GM19324 (cell line): ENCODE measurements around the gene MRPL3.
"Not testable (repeated sequence)": the region's sequence is repeated elsewhere in the genome, so short reads cannot be mapped to it uniquely, and the experiment has no call there.

Source experiments
- ATAC-seq: cut with Tn5 transposase; IDR thresholded peaks from one replicate; pipeline ENCODE4 v1.9.1; 2021; ENCODE audit warnings: mild to moderate bottlenecking, moderate library complexity; ENCODE audit not compliant: unreplicated experiment, low FRiP score

Gene MRPL3

GRCh38 chr3:131503320-131503635 is 507 bp upstream of the MRPL3 start:
- ATAC-seq: no peak

GRCh38 chr3:131501949-131502348 is 822 bp downstream of the MRPL3 start:
- no peak for ATAC-seq

GRCh38 chr3:131494706-131495105 is 8.1 kb downstream of the MRPL3 start:
- no peak for ATAC-seq

- ATAC-seq: no peak
These were observed 11.0 kb downstream of the MRPL3 start for GRCh38 chr3:131491775-131492174.

GRCh38 chr3:131491084-131491483 is 11.7 kb downstream of the MRPL3 start:
- no peak for ATAC-seq

- not testable (repeated sequence) for ATAC-seq
These were observed 16.2 kb downstream of the MRPL3 start for GRCh38 chr3:131486545-131486944.

GRCh38 chr3:131485119-131485518 is 17.7 kb downstream of the MRPL3 start:
- no peak for ATAC-seq

GRCh38 chr3:131484496-131485111 is 18.2 kb downstream of the MRPL3 start:
- no peak for ATAC-seq

GRCh38 chr3:131480116-131480515 is 22.7 kb downstream of the MRPL3 start:
- no peak for ATAC-seq

- no peak for ATAC-seq
These were observed 25.0 kb downstream of the MRPL3 start for GRCh38 chr3:131477813-131478212.

- no peak for ATAC-seq
These were observed 28.7 kb downstream of the MRPL3 start for GRCh38 chr3:131474115-131474514.

- no peak for ATAC-seq
These were observed 32.4 kb downstream of the MRPL3 start for GRCh38 chr3:131470377-131470776.

- no peak for ATAC-seq
These were observed 44.1 kb downstream of the MRPL3 start for GRCh38 chr3:131458653-131459052.

- no peak for ATAC-seq
These were observed 45.6 kb downstream of the MRPL3 start for GRCh38 chr3:131457220-131457619.

GRCh38 chr3:131454501-131454900 is 48.3 kb downstream of the MRPL3 start:
- no peak for ATAC-seq

- no peak for ATAC-seq
These were observed 49.2 kb downstream of the MRPL3 start for GRCh38 chr3:131453533-131453932.

- no peak for ATAC-seq
These were observed 55.4 kb downstream of the MRPL3 start for GRCh38 chr3:131447349-131447748.

GRCh38 chr3:131444180-131444579 is 58.6 kb downstream of the MRPL3 start:
- no peak for ATAC-seq

GRCh38 chr3:131439084-131439483 is 63.7 kb downstream of the MRPL3 start:
- no peak for ATAC-seq

GRCh38 chr3:131435000-131435399 is 67.8 kb downstream of the MRPL3 start:
- no peak for ATAC-seq

- no peak for ATAC-seq
These were observed 70.3 kb downstream of the MRPL3 start for GRCh38 chr3:131432441-131432840.

- no peak for ATAC-seq
These were observed 71.0 kb downstream of the MRPL3 start for GRCh38 chr3:131431754-131432153.

GRCh38 chr3:131427226-131427625 is 75.5 kb downstream of the MRPL3 start:
- no peak for ATAC-seq
